Stimulated activated CD4-positive, alpha-beta T cell treated with anti-CD3 and anti-CD28 coated beads, TNF-alpha, amount 100 ng/mL, for 24 hours (primary cell): ENCODE results near the gene DYSF.

ENCODE experiments used
- DNase-seq, 3 experiments: peaks; one replicate each; pipeline ENCODE4 v3.0.0-alpha.2; 2020; ENCODE audit warnings: low read depth in 3 of 3

DYSF gene

GRCh38 chr2:71602581-71602980, 149.2 kb downstream of the DYSF start:
- DNase-seq: no peak

DNA sequence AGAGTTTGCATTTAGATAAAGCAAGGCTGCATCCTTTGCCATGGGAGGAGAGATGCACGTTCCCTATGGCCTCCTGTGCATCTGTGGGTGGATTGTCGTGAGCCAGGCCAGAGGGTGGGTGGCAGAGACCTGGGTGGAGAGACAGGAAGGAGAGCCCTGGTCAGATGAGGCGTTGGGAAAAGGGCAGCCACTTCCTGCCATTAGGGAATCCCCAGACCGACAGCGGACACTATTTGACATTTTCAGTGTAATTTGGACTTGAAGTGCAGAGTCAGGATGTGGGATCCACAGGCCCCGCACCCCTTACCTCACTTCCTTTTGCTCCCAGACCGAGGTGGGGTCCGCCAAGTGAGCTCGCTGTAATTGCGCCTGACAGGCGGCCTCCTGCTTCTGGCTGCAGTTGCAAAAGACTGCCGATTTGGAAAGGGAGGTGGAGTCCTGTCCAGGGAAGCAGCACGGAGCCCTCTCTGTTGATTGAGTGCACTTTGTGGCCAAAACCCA, 150.0 kb downstream of the DYSF start:
- no peak for DNase-seq

DNA sequence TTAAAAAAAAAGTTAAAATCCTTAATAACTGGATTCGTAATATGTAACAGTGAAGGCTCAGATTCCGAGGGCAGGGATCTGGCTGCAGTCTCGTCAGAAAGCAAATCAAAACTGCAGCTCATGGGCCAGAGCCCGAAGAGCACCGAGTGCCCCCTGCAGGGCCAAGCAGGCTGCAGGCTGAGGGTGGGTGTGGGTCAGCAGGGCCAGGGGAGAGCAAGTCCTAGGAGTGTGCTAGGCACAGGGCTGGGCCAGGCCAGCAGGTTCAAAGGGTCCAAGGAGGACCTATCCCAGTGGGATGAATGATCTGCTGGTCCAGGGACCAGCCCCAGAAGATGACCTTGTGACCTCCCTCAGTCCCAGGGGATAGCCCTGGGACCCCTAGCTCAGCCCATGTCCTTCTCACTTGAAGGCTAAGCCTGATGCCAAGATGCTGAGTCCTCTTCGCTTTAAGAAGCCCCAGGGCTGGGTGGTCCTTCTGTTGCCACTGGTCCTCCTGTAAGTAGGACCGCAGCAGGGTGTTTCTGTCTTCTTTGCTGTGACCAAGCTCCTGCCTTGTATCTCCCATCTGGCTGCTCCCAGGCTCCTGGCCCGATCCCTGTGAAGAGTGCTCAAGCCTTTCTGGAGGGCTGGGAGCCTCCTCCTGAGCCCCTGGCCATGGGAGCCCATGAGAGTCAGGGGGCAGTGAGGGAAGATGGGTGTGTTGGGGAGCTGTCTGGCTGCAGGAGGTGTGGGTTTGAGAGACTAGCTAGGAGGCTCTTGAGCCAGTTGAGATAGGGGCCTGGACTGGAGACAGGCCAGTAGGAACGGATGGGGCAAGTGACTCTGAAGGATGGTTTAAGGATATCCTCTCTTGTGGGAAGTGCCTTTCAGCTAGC, 150.7 kb downstream of the DYSF start:
- no peak for DNase-seq

DNA sequence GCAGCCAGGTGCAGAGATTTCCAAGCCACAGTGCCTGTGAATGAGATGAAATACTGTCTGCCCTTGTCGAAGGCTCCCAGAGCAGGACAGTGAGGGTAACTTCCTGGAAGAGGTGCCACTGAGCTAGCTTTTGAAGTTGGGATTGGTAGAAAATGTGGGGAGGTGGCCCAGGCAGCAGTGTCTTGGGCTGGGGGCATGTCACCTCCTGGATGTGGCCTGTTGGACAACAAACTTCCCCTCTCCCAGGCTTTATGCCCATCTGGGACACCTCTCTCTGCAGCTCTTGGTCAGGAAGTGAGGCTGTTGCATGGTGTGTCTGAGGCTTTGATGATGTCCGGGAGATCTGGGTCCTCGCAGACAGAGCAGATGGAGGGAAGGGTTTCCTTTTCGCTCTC, 151.4 kb downstream of the DYSF start:
- no peak for DNase-seq

DNA sequence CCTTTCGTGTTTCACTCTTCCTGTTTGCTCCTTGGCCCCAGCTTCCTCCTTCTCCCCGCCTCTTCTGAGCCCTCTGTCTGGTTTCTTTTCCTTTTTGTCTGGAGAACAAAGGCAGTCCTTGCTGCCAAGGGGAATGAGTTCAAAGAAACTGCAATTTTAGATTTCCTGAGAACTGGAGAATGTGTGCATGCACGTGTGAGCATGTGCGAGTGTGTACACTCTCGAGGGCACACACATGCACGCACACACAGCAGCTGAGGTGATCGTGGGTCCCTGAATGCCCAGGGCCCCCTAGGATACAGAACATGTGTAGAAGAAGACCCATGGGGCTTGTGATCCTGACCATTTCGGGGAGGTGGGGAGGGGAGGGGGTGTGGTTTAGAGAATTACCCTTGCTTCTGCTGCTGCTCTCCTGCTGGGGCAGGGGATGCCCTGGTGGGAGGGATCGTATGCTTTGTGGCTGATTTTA, 151.8 kb downstream of the DYSF start:
- no peak for DNase-seq

DNA sequence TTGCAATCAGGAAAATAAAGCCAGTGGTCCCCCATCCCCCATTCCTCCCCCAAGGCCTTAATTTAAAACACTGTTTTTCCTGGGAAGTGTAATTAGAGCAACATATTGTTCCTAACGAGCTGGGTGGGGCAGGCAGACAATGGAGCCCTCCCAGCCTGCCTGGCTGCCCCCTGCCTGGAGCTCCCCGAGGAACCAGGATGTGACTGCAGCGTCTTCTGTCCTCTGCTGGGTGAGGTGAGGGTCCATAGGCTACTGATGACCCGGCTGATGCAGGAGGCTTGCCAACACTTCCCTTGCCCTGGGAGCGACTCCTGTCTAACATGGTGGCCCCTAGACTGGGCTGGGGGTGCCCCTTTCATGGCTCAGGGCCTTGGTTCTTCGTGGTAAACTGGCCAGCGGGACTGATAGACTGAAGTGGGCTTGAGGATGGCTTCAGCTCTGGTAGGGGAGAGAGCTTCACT, 152.4 kb downstream of the DYSF start:
- no peak for DNase-seq

DNA sequence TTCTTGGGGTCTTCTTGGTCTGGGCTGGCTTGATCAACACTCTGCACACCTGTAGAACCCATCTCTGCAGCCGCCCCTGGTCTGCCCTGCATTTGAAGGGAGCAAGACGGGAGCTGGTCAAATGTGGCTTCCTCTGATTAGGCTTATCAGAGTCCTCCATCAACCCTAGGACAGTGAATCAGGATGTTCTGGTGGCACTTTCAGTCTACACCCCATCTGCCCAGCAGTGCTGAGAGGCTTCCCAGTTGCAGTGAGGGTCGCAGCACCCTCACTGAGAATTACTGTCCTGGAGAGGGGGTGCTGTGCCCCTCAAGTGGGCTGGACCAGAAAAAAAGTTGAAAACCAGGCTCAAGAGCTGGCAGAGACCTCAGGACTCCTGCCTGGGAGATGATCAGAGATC, 152.9 kb downstream of the DYSF start:
- DNase-seq: no peak

DNA sequence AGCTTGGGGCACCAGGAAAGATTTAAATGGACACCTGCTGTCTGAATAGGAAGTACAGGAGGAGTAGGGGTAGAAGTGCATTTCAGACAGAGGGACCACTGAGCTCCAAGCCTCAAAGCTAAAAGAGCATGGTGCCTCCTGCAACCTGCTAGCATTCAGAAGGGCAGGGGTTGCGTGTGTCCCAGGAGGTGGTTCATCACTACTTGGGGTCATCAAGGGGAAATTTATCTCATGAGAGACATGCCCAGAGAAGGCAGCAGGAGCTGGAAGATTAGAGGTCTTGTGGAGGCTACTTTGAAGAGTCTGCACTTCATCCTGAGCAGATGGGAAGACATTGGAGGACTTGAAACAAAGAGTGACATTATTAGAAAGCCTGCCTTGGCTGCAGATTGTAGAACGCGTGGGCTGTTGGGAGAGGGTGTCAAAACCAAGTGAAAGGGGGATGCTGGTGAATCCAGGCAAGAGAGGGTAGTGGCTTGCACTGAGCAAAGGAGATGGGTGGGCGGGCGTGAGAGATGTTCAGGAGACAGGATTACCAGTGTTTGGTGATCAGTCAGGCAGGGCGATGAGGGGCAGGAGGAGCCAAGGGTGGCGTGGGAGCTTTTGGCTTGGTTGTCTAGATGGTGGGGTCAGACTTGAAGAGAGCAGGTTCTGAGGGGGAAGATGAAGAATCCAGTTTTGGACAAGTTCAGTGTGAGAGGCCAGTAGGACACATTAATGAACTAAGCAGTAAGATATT, 154.0 kb downstream of the DYSF start:
- no peak for DNase-seq

GRCh38 chr2:71608034-71608433, 154.7 kb downstream of the DYSF start:
- no peak for DNase-seq

- DNase-seq: no peak
These were observed 155.1 kb downstream of the DYSF start for GRCh38 chr2:71608441-71608840.

- no peak for DNase-seq
These were observed 155.7 kb downstream of the DYSF start for GRCh38 chr2:71609029-71609428.

- DNase-seq: no peak
These were observed 156.1 kb downstream of the DYSF start for GRCh38 chr2:71609441-71609840.

DNA sequence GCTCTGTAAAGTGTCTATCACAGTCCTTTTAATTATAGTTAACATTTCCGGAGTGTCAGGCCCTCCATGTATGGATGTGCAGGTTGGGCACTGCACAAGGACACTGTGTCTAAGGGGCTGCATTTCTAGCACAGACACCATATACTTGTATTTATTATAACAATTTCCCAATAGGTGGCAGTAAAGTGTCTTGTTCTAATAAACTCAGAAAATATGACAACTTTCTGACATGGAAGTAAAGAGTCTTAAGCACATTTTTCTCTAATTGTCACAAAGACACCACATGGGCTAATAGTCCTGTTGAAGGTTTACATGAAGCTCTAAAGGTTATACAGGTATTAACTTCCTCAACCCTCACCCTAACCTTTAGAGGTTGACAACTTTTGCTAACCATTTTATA, 156.6 kb downstream of the DYSF start:
- DNase-seq: no peak

- DNase-seq: no peak
These were observed 157.3 kb downstream of the DYSF start for GRCh38 chr2:71610671-71611070.

DNA sequence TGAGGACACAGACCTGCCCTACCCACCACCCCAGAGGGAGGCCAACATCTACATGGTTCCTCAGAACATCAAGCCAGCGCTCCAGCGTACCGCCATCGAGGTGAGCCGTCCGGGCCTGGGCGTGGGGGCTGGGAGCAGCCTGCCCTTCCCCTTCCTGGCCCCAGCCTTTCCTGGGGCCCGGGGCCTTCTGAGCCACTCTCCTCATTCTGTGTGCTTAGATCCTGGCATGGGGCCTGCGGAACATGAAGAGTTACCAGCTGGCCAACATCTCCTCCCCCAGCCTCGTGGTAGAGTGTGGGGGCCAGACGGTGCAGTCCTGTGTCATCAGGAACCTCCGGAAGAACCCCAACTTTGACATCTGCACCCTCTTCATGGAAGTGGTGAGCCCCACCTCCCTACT, 157.9 kb downstream of the DYSF start:
- DNase-seq: no peak

- no peak for DNase-seq
These were observed 158.6 kb downstream of the DYSF start for GRCh38 chr2:71611781-71612527.

DNA sequence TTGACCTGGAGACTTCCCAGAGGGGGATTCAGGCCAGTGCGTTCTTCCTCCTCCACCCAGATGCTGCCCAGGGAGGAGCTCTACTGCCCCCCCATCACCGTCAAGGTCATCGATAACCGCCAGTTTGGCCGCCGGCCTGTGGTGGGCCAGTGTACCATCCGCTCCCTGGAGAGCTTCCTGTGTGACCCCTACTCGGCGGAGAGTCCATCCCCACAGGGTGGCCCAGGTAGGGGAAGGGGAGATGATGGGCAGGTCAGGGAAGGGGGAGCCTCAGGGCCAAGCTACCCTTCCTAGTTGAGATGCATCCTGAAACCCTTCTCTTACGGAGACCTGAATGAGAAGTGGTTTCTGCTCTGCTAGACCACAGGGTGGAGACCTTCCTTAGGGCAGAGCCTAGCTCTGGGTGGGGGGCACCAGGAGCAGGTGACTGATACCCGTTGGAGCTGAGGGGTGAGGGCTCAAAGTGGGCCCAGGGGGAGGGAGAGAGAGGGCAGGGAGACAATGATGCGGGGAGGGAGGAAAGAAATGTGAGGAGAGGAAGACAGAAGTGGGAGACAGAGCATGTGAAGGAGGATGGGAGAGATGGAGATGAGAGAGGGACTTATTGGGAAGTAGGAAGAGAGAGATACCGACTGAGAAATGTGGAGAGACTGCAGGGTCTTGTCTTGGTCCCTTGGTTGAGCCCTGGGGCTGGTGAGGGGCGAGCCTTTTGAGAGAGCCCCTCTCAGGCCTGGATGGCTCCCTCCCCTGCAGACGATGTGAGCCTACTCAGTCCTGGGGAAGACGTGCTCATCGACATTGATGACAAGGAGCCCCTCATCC, 159.4 kb downstream of the DYSF start:
- DNase-seq: no peak

DNA sequence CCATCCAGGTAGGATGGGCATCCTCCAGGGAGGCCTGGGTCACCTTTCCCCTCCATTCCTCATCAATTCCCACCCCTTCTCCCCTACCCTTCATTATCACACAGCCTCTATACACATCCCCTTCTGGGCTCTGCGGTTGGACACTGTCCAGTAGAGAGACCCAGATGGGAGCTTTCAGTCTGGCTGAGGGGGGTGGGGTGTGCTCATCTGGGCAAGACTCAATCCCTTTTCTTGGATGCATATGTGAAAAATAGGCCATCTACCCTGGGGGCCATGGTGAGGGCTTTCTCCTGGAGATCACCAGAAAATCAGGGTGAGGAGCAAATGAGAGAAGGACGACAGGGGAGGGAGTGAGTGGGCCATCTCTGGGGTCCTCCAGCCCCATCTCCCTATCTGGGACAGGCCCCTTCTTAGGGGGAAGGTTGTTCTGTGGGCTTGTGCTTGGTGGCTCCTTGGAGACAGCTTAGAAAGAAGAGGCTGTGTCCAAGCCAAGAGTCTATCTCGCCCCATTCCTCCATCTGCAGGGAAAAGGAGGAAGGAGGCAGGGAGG, 160.1 kb downstream of the DYSF start:
- DNase-seq: no peak

GRCh38 chr2:71613953-71614925, 160.9 kb downstream of the DYSF start:
- DNase-seq: no peak
